NCI-H345 (cell line): Measurements from ENCODE around the gene PSMC2.
"Not testable (repeated sequence)": the region's sequence is repeated elsewhere in the genome, so short reads cannot be mapped to it uniquely, and the experiment has no call there.

ENCODE experiments used
- DNase-seq: peaks from one replicate; lab custom pipeline; 2025; lab: John Stamatoyannopoulos, UW

Gene PSMC2

GRCh38 chr7:103379270-103379975 is 32.0 kb downstream of the PSMC2 start:
- no peak for DNase-seq

DNA sequence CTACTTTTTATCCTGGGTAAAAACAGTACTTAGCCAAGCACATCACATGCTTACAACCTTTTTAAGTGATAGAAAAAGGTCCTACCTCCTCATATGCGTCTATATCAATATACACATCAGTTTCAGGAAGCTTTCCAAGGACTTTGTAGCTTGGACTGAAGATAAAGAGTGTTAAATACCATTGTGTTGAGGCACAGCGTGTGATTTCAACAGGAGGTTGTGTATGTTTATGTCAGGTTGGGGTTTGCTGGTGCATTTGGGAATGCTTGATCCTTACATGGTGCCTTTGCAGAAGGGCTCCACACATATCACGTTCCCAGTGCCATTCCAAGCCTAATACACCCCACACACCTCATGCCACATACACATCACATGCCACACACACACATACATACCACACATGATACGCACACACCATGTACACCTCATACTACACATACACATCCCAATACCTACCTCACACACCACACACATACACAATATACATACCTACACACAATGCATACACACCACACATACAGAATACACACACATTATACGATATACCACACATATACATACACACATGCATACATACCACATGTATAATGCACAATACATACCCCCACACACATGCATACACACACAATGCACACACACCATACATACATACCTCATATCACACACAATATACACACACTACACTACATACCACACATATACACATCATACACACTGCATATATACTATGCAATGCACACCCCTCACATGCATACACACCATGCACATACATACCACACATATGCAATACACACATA is 33.1 kb downstream of the PSMC2 start:
- no peak for DNase-seq

DNA sequence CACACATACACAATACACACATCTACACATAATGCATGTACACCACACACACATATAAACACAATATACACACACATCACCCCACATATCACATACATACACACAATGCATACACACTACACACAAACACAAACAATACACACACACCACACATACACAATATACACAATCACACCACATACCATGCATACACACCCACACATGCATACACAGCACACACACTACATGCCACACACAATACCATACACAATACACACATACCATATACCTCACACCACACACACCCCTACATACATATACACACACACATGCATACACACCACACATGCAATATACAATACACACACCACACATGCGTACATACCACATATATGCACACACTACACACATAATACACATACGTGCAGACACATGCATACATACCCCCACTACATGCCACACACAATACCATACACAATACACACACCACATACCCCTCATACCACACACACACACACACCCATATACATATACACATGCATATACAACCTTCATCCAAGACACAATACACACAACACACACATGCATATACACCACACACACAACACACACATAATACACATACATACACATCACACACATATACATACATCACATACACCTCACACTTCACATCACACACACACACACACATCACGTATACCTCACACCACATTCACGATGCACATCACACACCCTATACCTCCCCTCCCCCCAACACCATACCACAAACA is 34.0 kb downstream of the PSMC2 start:
- DNase-seq, result no peak

GRCh38 chr7:103382032-103382402 is 34.6 kb downstream of the PSMC2 start:
- DNase-seq, result no peak

- no peak for DNase-seq
These were observed 39.8 kb downstream of the PSMC2 start for GRCh38 chr7:103387242-103387641.

DNA sequence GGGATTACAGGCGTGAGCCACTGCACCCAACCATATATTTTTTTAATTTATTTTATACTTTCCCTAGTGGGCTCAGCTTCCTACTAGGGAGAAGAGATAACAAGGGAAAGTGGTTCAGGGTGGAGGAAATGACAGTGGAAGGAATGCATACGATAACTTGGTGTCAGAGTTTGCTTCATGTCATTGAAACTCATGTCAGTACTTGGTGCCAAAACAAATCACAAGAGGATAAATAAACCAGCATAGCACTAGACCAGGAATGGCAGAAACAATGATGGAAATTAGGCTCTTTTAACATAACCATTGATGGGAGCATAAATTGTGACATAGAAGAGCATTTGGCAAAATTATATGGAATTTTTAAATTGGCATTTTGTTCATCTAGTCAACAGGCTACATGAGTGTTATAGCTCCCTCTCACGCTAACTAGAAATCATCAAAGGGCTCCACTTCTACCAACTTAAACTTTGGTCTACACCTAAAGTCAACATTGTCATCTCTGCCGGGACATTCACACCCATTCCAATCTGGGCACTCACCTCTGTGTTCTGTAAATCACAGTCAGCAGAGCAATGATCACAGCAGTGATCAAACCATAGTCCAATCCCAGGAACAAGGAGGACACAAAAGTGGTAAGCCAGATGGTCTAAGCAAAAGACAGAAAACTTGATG is 41.2 kb downstream of the PSMC2 start:
- DNase-seq, result no peak

- no peak for DNase-seq
These were observed 41.8 kb downstream of the PSMC2 start for GRCh38 chr7:103389263-103389662.

- no peak for DNase-seq
These were observed 43.7 kb downstream of the PSMC2 start for GRCh38 chr7:103391150-103391549.

DNA sequence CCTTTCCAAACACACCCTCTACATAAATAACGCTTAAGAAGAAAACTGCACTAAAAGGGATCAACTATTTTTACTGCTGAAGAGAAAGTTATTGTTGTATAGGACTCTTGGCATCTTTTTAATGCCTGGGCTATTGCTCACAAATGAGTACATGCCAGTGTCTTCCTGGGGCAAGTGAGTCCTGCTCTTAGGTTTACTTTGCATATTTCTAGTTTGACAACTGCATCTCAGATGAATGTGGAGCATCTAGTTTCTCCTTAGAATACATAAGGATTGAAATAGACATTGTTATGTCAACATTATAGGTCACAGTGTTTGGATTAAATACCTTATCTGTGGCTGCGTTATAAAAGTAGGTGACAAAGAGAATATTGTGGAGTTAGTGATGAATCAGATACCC is 44.5 kb downstream of the PSMC2 start:
- DNase-seq, result no peak

DNA sequence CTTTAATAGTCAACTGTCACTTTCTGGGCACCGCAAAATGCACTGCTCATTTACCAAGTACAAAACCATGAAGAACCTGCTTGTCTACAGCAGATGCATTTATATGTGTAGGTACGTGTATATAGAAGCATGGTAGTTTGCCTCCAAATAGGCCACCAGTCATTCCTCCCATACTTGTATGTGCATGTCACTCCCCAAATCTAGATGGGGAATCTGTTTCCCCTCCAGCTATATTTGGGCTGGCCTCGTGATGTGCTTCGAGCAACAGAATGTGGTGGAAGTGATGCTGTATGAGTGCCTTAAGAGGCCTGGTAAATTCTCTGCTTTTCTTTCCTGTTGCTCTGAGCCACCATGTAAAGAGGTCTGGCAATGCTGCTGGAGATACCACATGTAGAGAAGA is 47.1 kb downstream of the PSMC2 start:
- no peak for DNase-seq

DNA sequence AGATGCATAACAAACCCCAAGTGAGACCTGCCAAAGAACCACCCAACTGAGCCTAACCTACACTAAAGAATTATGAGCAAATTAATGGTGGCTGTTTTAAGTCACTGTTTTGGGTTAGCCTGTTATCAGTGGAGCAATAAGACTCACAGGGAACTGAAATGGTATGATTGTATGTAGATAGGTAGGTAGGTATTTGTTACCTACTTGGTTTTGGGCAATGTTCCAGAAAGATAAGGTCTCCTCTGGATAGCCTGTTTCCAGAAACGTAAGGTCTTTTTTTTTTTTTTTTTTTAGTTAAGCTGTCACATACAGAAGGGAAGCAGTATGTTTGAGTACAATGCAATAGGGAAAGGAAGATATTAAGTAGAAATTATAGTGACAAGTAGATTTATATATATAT is 47.6 kb downstream of the PSMC2 start:
- no peak for DNase-seq

- no peak for DNase-seq
These were observed 49.0 kb downstream of the PSMC2 start for GRCh38 chr7:103396471-103396870.

- no peak for DNase-seq
These were observed 51.2 kb downstream of the PSMC2 start for GRCh38 chr7:103398483-103399127.

- DNase-seq, result not testable (repeated sequence)
These were observed 52.2 kb downstream of the PSMC2 start for GRCh38 chr7:103399687-103400086.

- not testable (repeated sequence) for DNase-seq
These were observed 58.6 kb downstream of the PSMC2 start for GRCh38 chr7:103405789-103406613.

- DNase-seq, result no peak
These were observed 64.7 kb downstream of the PSMC2 start for GRCh38 chr7:103412151-103412550.

GRCh38 chr7:103413407-103413806 is 66.0 kb downstream of the PSMC2 start:
- no peak for DNase-seq

DNA sequence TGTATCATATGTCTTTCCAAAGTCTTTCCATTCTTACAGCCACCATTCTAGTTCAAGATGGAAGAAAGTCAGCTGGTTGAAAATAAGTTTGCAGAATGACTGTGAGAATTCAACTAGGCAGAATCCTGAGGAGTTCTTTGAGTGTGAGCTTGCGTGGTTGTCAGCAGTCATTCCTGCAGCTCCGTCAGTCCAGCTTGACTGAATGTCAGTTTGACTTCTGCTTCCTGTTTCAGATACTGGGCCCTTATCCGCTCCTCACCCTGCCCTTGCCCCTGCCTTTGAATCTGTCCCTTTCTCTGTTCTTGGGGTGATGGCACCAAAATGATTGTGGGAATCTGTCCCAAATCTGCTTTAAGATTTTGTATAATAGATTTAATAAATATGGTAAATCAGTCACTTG is 70.8 kb downstream of the PSMC2 start:
- no peak for DNase-seq
